ENCODE data around the gene DHRS9.

The DHRS9 gene

DNA sequence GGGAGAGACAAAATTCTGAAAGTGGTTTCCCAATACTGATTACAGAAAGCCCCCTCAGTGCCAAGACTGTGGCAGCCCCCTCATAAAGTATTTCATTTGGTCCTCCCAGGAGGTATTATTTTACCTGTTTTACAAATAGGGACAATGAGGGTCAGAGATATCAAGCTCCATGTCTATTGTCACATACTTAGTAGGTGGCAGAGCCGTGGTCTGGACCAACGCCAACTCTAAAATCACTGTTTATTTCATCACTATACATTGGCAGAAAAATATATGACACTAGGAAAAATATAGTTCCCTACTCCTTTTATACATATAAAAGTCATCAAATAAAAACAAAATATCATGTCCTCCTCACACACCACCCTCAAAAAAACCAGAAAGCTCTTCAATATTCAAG, 68.6 kb downstream of the DHRS9 start:
- no peak for DNase-seq (ENCODE audit: extremely low spot score)
- TF ChIP-seq, protein P1, sequence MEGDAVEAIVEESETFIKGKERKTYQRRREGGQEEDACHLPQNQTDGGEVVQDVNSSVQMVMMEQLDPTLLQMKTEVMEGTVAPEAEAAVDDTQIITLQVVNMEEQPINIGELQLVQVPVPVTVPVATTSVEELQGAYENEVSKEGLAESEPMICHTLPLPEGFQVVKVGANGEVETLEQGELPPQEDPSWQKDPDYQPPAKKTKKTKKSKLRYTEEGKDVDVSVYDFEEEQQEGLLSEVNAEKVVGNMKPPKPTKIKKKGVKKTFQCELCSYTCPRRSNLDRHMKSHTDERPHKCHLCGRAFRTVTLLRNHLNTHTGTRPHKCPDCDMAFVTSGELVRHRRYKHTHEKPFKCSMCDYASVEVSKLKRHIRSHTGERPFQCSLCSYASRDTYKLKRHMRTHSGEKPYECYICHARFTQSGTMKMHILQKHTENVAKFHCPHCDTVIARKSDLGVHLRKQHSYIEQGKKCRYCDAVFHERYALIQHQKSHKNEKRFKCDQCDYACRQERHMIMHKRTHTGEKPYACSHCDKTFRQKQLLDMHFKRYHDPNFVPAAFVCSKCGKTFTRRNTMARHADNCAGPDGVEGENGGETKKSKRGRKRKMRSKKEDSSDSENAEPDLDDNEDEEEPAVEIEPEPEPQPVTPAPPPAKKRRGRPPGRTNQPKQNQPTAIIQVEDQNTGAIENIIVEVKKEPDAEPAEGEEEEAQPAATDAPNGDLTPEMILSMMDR (IDR thresholded peaks at IDR 0.05; ENCODE audit: control extremely low read depth, extremely low read depth, low read depth, missing control alignments): no peak
- ChIA-PET POLR2A (no interaction called here), CTCF (interaction anchor here (1.3 to 6.6 kb wide), 4 partner anchors 7 to 177 kb away, joined by 4 to 69 read pairs (median 28); no protein-coding TSS in a partner anchor)

DNA sequence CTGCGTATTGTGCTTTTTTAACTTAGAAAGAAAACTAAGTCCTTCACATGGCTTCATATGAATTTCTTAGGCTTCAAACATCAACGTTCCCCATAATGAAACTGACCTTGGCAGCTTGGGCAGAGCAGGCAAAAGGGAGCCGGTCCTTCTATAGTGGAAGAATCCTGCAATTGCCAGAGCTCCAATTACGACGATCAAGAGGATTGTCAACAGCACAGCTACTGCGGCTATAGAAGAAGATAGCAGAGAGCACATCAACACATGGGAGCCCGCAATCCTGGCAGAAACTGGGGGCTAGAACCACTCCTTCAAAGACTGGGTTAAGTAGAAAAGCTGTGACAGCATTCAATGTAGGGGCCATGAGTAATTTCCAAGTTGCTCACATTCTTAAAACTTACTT, 69.8 kb downstream of the DHRS9 start:
- POLR2A ChIA-PET: no interaction called here
- CTCF ChIA-PET: interaction anchor here (1.0 to 6.6 kb wide), 9 partner anchors 8 to 190 kb away, joined by 3 to 69 read pairs (median 4); no protein-coding TSS in a partner anchor
- no peak for DNase-seq (ENCODE audit: extremely low spot score)
- TF ChIP-seq, protein P1 (IDR thresholded peaks at IDR 0.05; ENCODE audit: control extremely low read depth, extremely low read depth, low read depth, missing control alignments): no peak

DNA sequence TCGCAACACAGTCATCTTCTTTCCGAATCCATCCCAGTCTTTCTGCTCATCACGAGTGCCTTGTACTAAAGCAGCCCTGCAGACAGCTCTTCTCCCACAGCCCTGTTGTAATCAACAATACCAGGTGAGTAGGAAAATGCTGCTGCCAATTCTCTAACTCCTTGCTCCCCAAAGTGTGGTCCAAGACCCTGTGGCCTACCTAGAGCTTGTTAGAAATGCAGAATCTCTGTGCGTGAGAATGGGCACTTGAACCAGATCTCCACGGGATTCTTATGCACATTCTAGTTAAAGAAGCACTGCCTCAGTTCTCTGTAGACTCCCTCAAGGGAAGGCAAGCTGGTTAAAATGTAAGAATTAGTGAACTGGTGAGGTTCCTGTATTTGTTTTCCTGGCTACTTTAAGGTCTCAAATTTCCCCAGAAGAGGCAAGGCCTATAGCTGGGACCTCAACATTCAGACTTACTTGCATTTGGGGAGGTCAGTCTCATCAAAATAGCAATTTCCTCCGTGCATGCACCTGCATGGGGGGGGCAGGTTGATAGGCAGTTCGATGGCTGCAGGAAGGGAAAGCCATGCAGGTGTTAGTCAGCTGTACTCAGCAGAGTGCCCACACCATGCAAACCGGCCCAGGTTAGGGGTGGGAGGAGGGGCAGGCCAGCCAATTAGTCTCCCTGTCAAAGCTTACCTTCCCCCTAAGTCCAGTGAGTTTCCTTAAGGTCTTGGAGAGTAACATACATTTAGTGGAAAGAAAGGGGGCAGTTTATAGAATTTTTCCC, 70.8 kb downstream of the DHRS9 start:
- POLR2A ChIA-PET: no interaction called here
- CTCF ChIA-PET: interaction anchor here (0.9 to 6.6 kb wide), 10 partner anchors 9 to 182 kb away, joined by 3 to 69 read pairs (median 4); no protein-coding TSS in a partner anchor
- TF ChIP-seq, protein P1 (IDR thresholded peaks at IDR 0.05; ENCODE audit: control extremely low read depth, extremely low read depth, low read depth, missing control alignments): no peak
- DNase-seq (ENCODE audit: extremely low spot score): no peak

DNA sequence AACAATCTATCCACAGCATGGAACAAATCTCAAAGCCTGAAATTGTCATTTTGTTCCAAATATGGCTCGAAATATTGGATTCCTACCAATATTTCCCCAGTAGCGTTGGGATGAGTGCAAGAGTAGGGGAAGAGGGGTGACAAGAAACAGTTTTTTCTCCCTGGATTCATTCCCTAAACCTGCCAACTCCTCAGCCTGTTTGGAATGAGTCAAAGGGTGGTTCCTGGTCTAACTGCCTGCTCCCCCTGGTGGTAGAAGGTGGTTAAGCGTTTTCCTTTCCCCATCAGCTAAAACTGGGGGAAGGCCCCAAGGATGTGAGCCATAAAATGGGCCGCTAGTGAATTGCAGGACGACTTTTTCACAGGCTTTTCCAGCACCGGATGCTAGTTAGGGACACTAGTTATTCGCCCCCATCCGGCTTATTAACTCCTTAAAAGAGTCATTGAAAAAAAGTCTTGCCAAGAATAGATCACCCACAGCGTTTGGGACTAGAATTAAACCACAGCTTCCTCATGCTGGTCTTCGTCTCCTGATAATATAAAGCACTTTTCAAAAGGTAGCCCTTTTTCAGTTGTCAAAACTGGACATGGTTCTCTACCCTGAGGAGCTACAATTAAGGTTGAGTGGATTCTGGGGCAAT, 72.5 kb downstream of the DHRS9 start:
- ChIA-PET CTCF (interaction anchor here (0.7 to 6.6 kb wide), 23 partner anchors 9 to 256 kb away, joined by 3 to 69 read pairs (median 4); no protein-coding TSS in a partner anchor), POLR2A (no interaction called here)
- DNase-seq (ENCODE audit: extremely low spot score): peak; percentile 52
- TF ChIP-seq, protein P1 (IDR thresholded peaks at IDR 0.05; ENCODE audit: control extremely low read depth, extremely low read depth, low read depth, missing control alignments): peak; percentile 87

DNA sequence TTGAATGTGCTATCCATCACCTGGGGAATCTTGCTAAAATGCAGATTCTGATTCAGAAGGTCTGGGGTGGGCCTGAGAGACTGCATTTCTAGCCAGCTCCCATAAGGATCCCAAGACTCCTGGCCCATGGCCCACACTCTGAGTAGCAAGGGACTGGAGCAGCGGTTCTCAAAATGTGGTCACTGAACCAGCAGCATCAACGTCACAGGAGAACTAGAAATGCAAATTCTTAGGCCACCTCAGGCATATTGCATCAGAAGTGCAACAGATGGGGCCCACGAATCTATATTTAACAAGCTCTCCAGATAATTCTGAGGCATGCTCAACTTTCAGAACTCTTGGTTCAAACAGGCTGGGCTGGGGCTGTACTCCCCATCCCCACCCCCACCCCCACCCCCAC, 74.6 kb downstream of the DHRS9 start:
- no peak for DNase-seq (ENCODE audit: extremely low spot score)
- TF ChIP-seq, protein P1 (IDR thresholded peaks at IDR 0.05; ENCODE audit: control extremely low read depth, extremely low read depth, low read depth, missing control alignments): no peak
- ChIA-PET CTCF (interaction anchor here (1.0 to 6.6 kb wide), 6 partner anchors 12 to 246 kb away, joined by 4 to 69 read pairs (median 9); no protein-coding TSS in a partner anchor), POLR2A (no interaction called here)
